Measurements from ENCODE around the gene STIM2. TPM values are rescaled to one million over a fixed set of nuclear protein-coding genes. Genes with fewer than 3 reads are reported as not detected.
"Not testable (repeated sequence)": the region's sequence is repeated elsewhere in the genome, so short reads cannot be mapped to it uniquely, and the experiment has no call there.

STIM2 gene
- total RNA-seq: 19.0 and 33.0 TPM in 2 replicates
- polyA plus RNA-seq: 19.0 and 32.6 TPM in 2 replicates
- 14.0 and 21.2 TPM in 2 replicates for polyA plus RNA-seq (2012)
- 15.7 and 22.1 TPM in 2 replicates for polyA minus RNA-seq (ENCODE audit: low replicate concordance)

DNA sequence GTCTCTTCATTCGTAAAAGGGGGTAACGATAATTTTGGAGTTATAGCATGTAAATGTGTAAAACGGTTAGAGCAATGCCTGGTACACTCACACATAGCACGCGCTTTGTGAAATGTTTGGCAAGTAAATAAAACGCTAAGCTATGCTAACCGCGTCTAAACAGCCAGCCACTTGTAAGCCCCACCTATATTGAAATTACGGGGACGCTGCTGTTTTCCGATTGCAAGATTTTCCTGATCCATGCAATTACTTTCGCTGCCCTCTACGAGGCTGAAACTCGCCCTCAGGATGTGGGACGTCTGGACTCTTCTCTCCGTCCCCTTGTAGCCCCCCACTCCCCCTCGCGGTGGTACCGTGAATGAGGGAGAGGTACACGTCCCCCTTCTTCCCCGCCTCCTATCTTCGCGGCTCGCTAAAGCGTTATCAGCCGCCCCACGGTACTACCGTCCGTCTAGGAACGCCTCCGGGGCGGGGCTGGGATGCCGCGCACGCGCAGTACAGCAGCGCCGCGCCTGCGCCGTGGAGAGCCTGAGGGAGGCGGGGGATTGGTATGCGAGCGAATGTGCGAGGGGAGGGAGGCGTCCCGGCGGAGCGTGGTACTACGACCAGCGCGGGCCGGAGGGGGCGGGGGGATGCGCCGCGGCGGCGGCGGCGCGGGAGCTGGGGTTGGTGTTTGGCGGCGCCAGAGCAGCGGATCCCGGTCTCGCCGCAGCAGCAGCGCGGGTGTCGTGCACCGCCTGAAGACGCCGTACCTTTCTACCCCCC lies at the start of gene STIM2:
STIM2 (plus strand) TSS at position 685 of the 765 bp plus-strand sequence.
- Histone ChIP-seq H3K36me3 (ENCODE audit: control insufficient read depth, insufficient read depth, low read length) (no peaks in the 10 kb centered on the region), H3K27me3 (ENCODE audit: control insufficient read depth, insufficient read depth, low read length) (no peaks in the 10 kb centered on the region), H3K4me3 (replicated peaks in 1 of 4; ENCODE audit: control extremely low read depth in 1 of 4, insufficient read depth in 1 of 4, low read depth in 3 of 4, low read length in 4 of 4) (peak within 1 kb of the TSS; percentile 58 to 96 (median 80)), H2AFZ (ENCODE audit: low read length) (peak within 1 kb of the TSS; percentile 38), H3K27ac (ENCODE audit: insufficient read depth, low read length) (peak within 1 kb of the TSS; percentile 75), H3K9me3 (ENCODE audit: control insufficient read depth, insufficient read depth, low read depth, low read length) (no peaks in the 10 kb centered on the region), H3K9ac (ENCODE audit: insufficient read depth, low read length) (peak within 1 kb of the TSS; percentile 67), H4K20me1 (ENCODE audit: control insufficient read depth, extremely low read depth, insufficient read depth, low read length) (no peaks in the 10 kb centered on the region), H3K79me2 (ENCODE audit: control insufficient read depth, insufficient read depth, low read length) (peaks cover 29% of the 10 kb centered on the region), H3K4me2 (ENCODE audit: extremely low read depth, insufficient read depth, low read length) (peak within 1 kb of the TSS; percentile 94), H3K4me1 (ENCODE audit: control insufficient read depth, extremely low read depth, insufficient read depth, low read length) (peaks cover 12% of the 10 kb centered on the region)
- TF ChIP-seq, protein P1, sequence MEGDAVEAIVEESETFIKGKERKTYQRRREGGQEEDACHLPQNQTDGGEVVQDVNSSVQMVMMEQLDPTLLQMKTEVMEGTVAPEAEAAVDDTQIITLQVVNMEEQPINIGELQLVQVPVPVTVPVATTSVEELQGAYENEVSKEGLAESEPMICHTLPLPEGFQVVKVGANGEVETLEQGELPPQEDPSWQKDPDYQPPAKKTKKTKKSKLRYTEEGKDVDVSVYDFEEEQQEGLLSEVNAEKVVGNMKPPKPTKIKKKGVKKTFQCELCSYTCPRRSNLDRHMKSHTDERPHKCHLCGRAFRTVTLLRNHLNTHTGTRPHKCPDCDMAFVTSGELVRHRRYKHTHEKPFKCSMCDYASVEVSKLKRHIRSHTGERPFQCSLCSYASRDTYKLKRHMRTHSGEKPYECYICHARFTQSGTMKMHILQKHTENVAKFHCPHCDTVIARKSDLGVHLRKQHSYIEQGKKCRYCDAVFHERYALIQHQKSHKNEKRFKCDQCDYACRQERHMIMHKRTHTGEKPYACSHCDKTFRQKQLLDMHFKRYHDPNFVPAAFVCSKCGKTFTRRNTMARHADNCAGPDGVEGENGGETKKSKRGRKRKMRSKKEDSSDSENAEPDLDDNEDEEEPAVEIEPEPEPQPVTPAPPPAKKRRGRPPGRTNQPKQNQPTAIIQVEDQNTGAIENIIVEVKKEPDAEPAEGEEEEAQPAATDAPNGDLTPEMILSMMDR (conservative IDR thresholded peaks at IDR 0.05 in 1 of 2, IDR thresholded peaks at IDR 0.05 in 1 of 2; ENCODE audit: low read depth in 1 of 2, low read length in 2 of 2): peak; percentile 26 to 30
- TF ChIP-seq EZH2 (IDR thresholded peaks at IDR 0.05; ENCODE audit: low read length, missing control alignments): no peak
- DNase-seq (ENCODE audit: low read depth in 2 of 2): peak; percentile 95 to 96

- H3K27me3 ChIP-seq (ENCODE audit: control insufficient read depth, insufficient read depth, low read length); H3K4me3 ChIP-seq (replicated peaks in 1 of 4; ENCODE audit: control extremely low read depth in 1 of 4, insufficient read depth in 1 of 4, low read depth in 3 of 4, low read length in 4 of 4); H3K4me1 ChIP-seq (ENCODE audit: control insufficient read depth, extremely low read depth, insufficient read depth, low read length); H3K4me2 ChIP-seq (ENCODE audit: extremely low read depth, insufficient read depth, low read length); H3K9ac ChIP-seq (ENCODE audit: insufficient read depth, low read length); H3K79me2 ChIP-seq (ENCODE audit: control insufficient read depth, insufficient read depth, low read length); H3K36me3 ChIP-seq (ENCODE audit: control insufficient read depth, insufficient read depth, low read length); H3K9me3 ChIP-seq (ENCODE audit: control insufficient read depth, insufficient read depth, low read depth, low read length); H2AFZ ChIP-seq (ENCODE audit: low read length); H4K20me1 ChIP-seq (ENCODE audit: control insufficient read depth, extremely low read depth, insufficient read depth, low read length); H3K27ac ChIP-seq (ENCODE audit: insufficient read depth, low read length): not testable (repeated sequence)
- DNase-seq (ENCODE audit: low read depth in 2 of 2): peak in 1 of 2 donors; percentile 42
These were observed 49.1 kb upstream of the STIM2 start for GRCh38 chr4:26811571-26811970.

DNA sequence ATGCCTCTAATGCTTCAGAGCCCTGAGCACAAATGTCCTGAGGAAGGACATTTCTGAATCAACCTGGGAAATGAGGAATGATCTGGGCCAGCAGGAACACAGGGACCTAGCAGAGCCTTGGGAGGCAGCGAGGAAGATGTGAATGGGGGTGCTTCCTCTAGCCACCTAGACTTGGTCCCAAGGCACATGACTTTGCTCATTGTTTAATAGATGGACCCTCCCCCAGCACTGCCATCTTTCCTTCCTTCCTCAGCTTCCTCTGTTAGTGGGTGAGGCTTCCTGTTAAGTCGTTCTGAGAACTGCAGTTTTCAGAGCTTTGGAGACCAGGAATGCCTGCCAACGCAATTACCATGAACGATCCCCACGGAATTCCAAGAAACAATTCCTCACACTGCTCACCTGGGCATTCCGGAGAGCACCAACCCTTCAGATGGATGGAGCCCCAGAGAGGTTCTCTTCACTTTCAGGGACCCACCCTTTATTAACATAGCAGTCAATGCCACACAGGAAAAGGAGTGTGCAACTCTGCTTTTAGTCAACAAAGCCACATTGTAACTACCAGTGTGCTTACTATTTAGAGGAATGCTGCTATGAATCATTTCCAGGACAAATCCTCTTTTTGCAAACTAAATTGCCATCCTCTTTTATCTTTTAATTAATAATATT lies 48.5 kb upstream of the STIM2 start:
- Histone ChIP-seq H3K4me2 (ENCODE audit: extremely low read depth, insufficient read depth, low read length) (no peak overlapping the region), H3K4me1 (ENCODE audit: control insufficient read depth, extremely low read depth, insufficient read depth, low read length) (no peaks in the 10 kb centered on the region), H3K36me3 (ENCODE audit: control insufficient read depth, insufficient read depth, low read length) (no peaks in the 10 kb centered on the region), H3K9me3 (ENCODE audit: control insufficient read depth, insufficient read depth, low read depth, low read length) (no peaks in the 10 kb centered on the region), H3K27ac (ENCODE audit: insufficient read depth, low read length) (no peak overlapping the region), H3K4me3 (replicated peaks in 1 of 4; ENCODE audit: control extremely low read depth in 1 of 4, insufficient read depth in 1 of 4, low read depth in 3 of 4, low read length in 4 of 4) (no peak overlapping the region), H4K20me1 (ENCODE audit: control insufficient read depth, extremely low read depth, insufficient read depth, low read length) (no peaks in the 10 kb centered on the region), H3K79me2 (ENCODE audit: control insufficient read depth, insufficient read depth, low read length) (no peaks in the 10 kb centered on the region), H3K27me3 (ENCODE audit: control insufficient read depth, insufficient read depth, low read length) (no peaks in the 10 kb centered on the region), H3K9ac (ENCODE audit: insufficient read depth, low read length) (no peak overlapping the region), H2AFZ (ENCODE audit: low read length) (no peak overlapping the region)
- no peak for DNase-seq (ENCODE audit: low read depth in 2 of 2)
- TF ChIP-seq EZH2 (IDR thresholded peaks at IDR 0.05; ENCODE audit: low read length, missing control alignments): no peak
- TF ChIP-seq, protein P1 (conservative IDR thresholded peaks at IDR 0.05 in 1 of 2, IDR thresholded peaks at IDR 0.05 in 1 of 2; ENCODE audit: low read depth in 1 of 2, low read length in 2 of 2): no peak
